Sigmoid colon (tissue), 7 donors: Measurements from ENCODE around the gene MPPED1. TPM values are rescaled to one million over a fixed set of nuclear protein-coding genes. Genes with fewer than 3 reads are reported as not detected.

ENCODE experiments used
- DNase-seq: peaks from one replicate; pipeline ENCODE4 v3.0.0-alpha.2; 2019
- H3K27ac ChIP-seq, 4 donors: fragments of 200-600 bp; sonication (generic); one replicate each; pipeline ENCODE4 v1.5.1; 2016 to 2019; ENCODE audit warnings: mild to moderate bottlenecking in 1 of 4
- H3K27me3 ChIP-seq, 3 donors: fragments of 200-600 bp; sonication (generic); one replicate each; pipeline ENCODE4 v1.5.1; 2019; ENCODE audit warnings: mild to moderate bottlenecking in 1 of 3
- H3K36me3 ChIP-seq, 4 donors: fragments of 200-600 bp; sonication (generic); one replicate each; pipeline ENCODE4 v1.5.1; 2016 to 2019
- H3K4me1 ChIP-seq, 4 donors: fragments of 200-600 bp; sonication (generic); one replicate each; pipeline ENCODE4 v1.5.1; 2017 to 2019
- H3K4me3 ChIP-seq, 4 donors: fragments of 200-600 bp; sonication (generic); one replicate each; pipeline ENCODE4 v1.5.1; 2017 to 2019; ENCODE audit warnings: mild to moderate bottlenecking in 2 of 4, moderate library complexity in 1 of 4
- H3K9me3 ChIP-seq, 4 donors: fragments of 200-600 bp in 3 of 4; sonication (generic) in 3 of 4; one replicate each; pipeline versions ENCODE4 v1.5.1 to v1.6.1; 2013 to 2019
- EP300 ChIP-seq, 4 donors: sonication (generic); formaldehyde crosslinking; IDR thresholded peaks; one replicate each; pipeline ENCODE4 v1.6.1; 2017; ENCODE audit warnings: antibody characterized with exemption in 4 of 4
- POLR2A ChIP-seq, 2 donors: fragments of 450-650 bp; IDR thresholded peaks; one replicate each; pipeline ENCODE4 v1.6.1; 2016; ENCODE audit warnings: antibody characterized with exemption in 2 of 2, mild to moderate bottlenecking in 2 of 2, moderate library complexity in 2 of 2
- POLR2AphosphoS5 ChIP-seq, 4 donors: sonication (generic); formaldehyde crosslinking; IDR thresholded peaks; one replicate each; pipeline ENCODE4 v1.6.1; 2017; ENCODE audit warnings: antibody characterized with exemption in 4 of 4
- WGBS, 2 donors: extraction: QIAGEN DNeasy Blood & Tissue Kit; methylation state at CpG; one replicate each; pipeline ENCODE4 v1.1.7; 2013; 5-methylcytosine and 5-hydroxymethylcytosine counted together
- intact Hi-C: fragments of 100-400 bp; cut with DNase I; formaldehyde crosslinking; loops from one replicate; pipeline ENCODE4 v1.15.1; 2023
- polyA plus RNA-seq, 3 donors: library from polyadenylated mRNA; stranded (reverse); fragments of 200-250 nt; gene quantifications; one replicate each; pipeline ENCODE4 v1.2.3, GENCODE V29; 2013
- total RNA-seq, 4 donors: library from RNA; depleted of rRNA; stranded (reverse); fragments of >200 nt; gene quantifications; one replicate each; pipeline ENCODE4 v1.1.0, GENCODE V29; 2016
- TF ChIP-seq, protein P1 (sequence below), 4 experiments: fragments of 450-650 bp in 3 of 4; fragments of 200-600 bp in 1 of 4; IDR thresholded peaks; one replicate each; pipeline ENCODE4 v1.5.1; 2016 to 2019; ENCODE audit warnings: antibody characterized with exemption in 4 of 4, mild to moderate bottlenecking in 3 of 4, moderate library complexity in 2 of 4
- donor health status: healthy with polysubstance abuse.
- donor health status: Bipolar disorder and iron deficiency.
- donor health status: healthy.

Gene MPPED1
- total and polyA plus RNA-seq, 7 donors = not detected

DNA sequence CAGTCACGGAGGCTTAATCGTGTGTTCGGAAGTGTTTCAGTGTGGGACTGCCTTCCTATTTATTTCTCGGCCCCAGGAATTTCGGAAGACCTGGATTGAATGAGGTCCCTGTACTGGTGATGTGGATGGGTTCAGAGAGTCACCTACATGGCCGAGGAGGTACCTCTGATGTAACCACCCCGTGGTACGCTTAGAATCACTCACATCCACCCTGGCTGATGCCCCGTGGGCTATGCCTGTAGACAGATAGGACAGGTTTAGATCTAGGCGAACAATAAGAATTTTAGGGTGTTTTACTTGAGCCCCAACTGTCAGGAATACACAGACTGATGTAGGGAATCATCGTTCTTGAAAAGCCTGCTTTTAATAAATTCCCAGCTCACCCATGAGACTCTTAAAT, 2.0 kb downstream of the MPPED1 start:
- no peak for TF ChIP-seq POLR2A (IDR thresholded peaks at IDR 0.05)
- TF ChIP-seq, protein P1, sequence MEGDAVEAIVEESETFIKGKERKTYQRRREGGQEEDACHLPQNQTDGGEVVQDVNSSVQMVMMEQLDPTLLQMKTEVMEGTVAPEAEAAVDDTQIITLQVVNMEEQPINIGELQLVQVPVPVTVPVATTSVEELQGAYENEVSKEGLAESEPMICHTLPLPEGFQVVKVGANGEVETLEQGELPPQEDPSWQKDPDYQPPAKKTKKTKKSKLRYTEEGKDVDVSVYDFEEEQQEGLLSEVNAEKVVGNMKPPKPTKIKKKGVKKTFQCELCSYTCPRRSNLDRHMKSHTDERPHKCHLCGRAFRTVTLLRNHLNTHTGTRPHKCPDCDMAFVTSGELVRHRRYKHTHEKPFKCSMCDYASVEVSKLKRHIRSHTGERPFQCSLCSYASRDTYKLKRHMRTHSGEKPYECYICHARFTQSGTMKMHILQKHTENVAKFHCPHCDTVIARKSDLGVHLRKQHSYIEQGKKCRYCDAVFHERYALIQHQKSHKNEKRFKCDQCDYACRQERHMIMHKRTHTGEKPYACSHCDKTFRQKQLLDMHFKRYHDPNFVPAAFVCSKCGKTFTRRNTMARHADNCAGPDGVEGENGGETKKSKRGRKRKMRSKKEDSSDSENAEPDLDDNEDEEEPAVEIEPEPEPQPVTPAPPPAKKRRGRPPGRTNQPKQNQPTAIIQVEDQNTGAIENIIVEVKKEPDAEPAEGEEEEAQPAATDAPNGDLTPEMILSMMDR (IDR thresholded peaks at IDR 0.05) = no peak
- no peak for TF ChIP-seq EP300 (IDR thresholded peaks at IDR 0.05)
- TF ChIP-seq POLR2AphosphoS5 (IDR thresholded peaks at IDR 0.05) = no peak
- no peak for DNase-seq
- 78 to 93% methylated on average over 11 of the region's 11 CpGs for WGBS, 2 donors
- Histone ChIP-seq H3K4me3 (no peak overlapping the region), H3K36me3 (no peaks in the 10 kb centered on the region), H3K27ac (no peak overlapping the region), H3K4me1 (peaks cover 0 to 4% (median 0%) of the 10 kb centered on the region in 4 donors), H3K9me3 (no peaks in the 10 kb centered on the region), H3K27me3 (peaks cover 9 to 84% (median 32%) of the 10 kb centered on the region in 3 donors)
- intact Hi-C loops = no loop called here

DNA sequence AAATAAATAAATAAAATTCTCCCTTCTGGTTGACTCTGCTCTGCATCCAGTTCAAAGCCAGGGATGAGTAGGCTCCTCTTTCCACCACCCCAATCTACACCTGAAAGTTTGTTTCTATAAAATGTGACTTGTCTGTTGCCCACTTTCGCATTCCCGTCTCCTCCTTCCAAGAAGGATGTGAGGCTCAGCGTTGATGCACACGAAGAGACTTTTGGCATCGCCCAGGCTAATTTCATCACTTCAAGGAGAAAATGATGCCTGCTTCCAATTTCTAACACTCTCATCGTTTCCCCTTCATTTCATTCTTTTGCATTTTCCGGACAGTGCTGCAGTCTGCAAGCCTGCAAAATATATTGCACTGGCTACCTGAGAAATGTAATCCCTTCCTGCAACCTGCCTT, 3.9 kb downstream of the MPPED1 start:
- WGBS, 2 donors = 78 to 87% methylated on average over 7 of the region's 7 CpGs
- Histone ChIP-seq H3K36me3 (no peaks in the 10 kb centered on the region), H3K4me1 (peaks cover 0 to 4% (median 0%) of the 10 kb centered on the region in 4 donors), H3K27ac (no peak overlapping the region), H3K27me3 (peaks cover 9 to 75% (median 24%) of the 10 kb centered on the region in 3 donors), H3K9me3 (no peaks in the 10 kb centered on the region), H3K4me3 (no peak overlapping the region)
- intact Hi-C loops = no loop called here
- TF ChIP-seq, protein P1 (IDR thresholded peaks at IDR 0.05) = no peak
- TF ChIP-seq POLR2AphosphoS5 (IDR thresholded peaks at IDR 0.05) (no peak), POLR2A (IDR thresholded peaks at IDR 0.05) (no peak), EP300 (IDR thresholded peaks at IDR 0.05) (no peak)
- DNase-seq = no peak

DNA sequence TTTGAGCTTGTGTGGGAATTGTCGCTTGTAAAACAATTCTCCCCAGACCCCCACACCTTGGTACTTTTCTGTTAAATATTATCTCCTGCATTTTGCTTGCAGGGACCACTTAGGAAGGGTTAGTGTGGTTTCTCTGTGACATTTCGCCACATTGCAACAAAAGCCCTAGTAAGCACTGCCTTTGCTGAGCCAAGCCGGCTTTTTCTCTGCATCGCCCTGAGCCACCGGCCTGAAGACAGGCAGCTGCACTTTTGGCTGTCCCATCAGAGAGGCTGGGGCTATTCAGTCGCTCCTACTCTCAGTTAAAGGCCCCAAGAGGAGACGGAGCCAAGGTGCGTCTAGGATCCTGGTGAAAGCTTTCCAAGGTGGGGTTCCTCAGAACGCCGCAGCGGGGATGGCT, 5.7 kb downstream of the MPPED1 start:
- Histone ChIP-seq H3K27me3 (peaks cover 6 to 68% (median 20%) of the 10 kb centered on the region in 3 donors), H3K9me3 (no peaks in the 10 kb centered on the region), H3K36me3 (no peaks in the 10 kb centered on the region), H3K4me1 (no peaks in the 10 kb centered on the region), H3K4me3 (no peak overlapping the region), H3K27ac (no peak overlapping the region)
- TF ChIP-seq EP300 (IDR thresholded peaks at IDR 0.05) = no peak
- no peak for TF ChIP-seq POLR2AphosphoS5 (IDR thresholded peaks at IDR 0.05)
- TF ChIP-seq POLR2A (IDR thresholded peaks at IDR 0.05) = no peak
- TF ChIP-seq, protein P1 (IDR thresholded peaks at IDR 0.05) = no peak
- DNase-seq = no peak
- 79 to 84% methylated on average over 11 of the region's 11 CpGs for WGBS, 2 donors
- intact Hi-C loops = no loop called here

DNA sequence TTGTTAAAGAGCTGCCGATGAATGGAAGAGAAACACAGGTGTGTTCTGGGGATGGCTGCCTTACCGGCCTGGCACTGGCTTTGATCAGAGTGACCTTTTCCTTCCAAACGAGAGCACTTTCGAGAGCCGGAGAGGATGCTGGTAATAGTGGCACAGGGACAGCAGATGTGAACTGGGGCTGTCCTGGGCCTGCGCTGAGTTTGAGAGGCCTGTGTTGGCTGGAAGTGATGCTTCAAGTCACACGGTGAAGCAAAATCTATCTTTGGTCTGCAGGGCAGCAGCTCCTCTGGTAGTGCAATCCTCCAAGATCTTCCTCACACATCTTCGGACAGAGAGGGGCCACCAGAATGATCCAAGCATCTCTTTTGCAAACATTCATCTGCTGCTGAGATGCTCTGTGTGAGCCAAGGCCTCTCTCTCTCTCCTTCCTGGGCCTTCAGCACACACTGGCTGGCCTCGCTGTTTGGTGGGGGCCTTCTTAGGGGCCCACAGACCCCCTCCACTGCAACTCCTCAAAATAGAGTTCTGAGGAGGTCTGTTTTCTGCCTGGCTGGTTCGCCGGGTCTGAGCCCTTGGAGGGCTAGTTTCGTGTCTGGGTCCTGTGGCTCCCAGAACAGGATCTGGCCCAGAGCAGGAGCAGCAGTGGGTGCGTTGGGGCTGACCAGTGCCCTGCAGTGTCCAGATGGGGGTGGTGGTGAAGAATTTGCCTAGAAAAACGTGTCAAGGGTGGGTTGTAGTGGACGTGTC, 6.4 kb downstream of the MPPED1 start:
- intact Hi-C loops = no loop called here
- Histone ChIP-seq H3K4me1 (no peaks in the 10 kb centered on the region), H3K9me3 (no peaks in the 10 kb centered on the region), H3K27me3 (peaks cover 0 to 61% (median 13%) of the 10 kb centered on the region in 3 donors), H3K4me3 (no peak overlapping the region), H3K27ac (no peak overlapping the region), H3K36me3 (no peaks in the 10 kb centered on the region)
- TF ChIP-seq POLR2A (IDR thresholded peaks at IDR 0.05) = no peak
- no peak for TF ChIP-seq POLR2AphosphoS5 (IDR thresholded peaks at IDR 0.05)
- no peak for TF ChIP-seq EP300 (IDR thresholded peaks at IDR 0.05)
- TF ChIP-seq, protein P1 (IDR thresholded peaks at IDR 0.05) = no peak
- WGBS, 2 donors = 71 to 82% methylated on average over 15 of the region's 15 CpGs
- DNase-seq = no peak
